ENCODE measurements around the gene WDR12.
"Not testable (repeated sequence)": the region's sequence is repeated elsewhere in the genome, so short reads cannot be mapped to it uniquely, and the experiment has no call there.

The WDR12 gene

GRCh38 chr2:202883987-202884675, 27.3 kb downstream of the WDR12 start:
- DNase-seq (ENCODE audit: low spot score) = no peak

GRCh38 chr2:202881570-202881969, 29.9 kb downstream of the WDR12 start:
- no peak for DNase-seq (ENCODE audit: low spot score)

- no peak for DNase-seq (ENCODE audit: low spot score)
These were observed 33.8 kb downstream of the WDR12 start for GRCh38 chr2:202877699-202878098.

GRCh38 chr2:202871300-202872141, 40.0 kb downstream of the WDR12 start, which contains the start of gene ICA1L:
TSS of gene ICA1L (minus strand) at chr2:202871766. CDS start at chr2:202829009, 42,757 bp downstream.
- peak; percentile 9 for DNase-seq (ENCODE audit: low spot score)

GRCh38 chr2:202870431-202871299, 40.8 kb downstream of the WDR12 start:
- DNase-seq (ENCODE audit: low spot score) = peak; percentile 57

GRCh38 chr2:202861987-202862386, 49.5 kb downstream of the WDR12 start:
- DNase-seq (ENCODE audit: low spot score) = no peak

GRCh38 chr2:202858601-202859000, 52.9 kb downstream of the WDR12 start:
- DNase-seq (ENCODE audit: low spot score) = no peak

- DNase-seq (ENCODE audit: low spot score) = not testable (repeated sequence)
These were observed 62.1 kb downstream of the WDR12 start for GRCh38 chr2:202849343-202849742.

GRCh38 chr2:202848813-202849212, 62.7 kb downstream of the WDR12 start:
- DNase-seq (ENCODE audit: low spot score) = no peak

- no peak for DNase-seq (ENCODE audit: low spot score)
These were observed 63.6 kb downstream of the WDR12 start for GRCh38 chr2:202847693-202848524.

GRCh38 chr2:202844656-202845055, 66.8 kb downstream of the WDR12 start:
- DNase-seq (ENCODE audit: low spot score) = no peak

GRCh38 chr2:202842690-202843089, 68.8 kb downstream of the WDR12 start:
- no peak for DNase-seq (ENCODE audit: low spot score)

GRCh38 chr2:202841090-202841867, 70.2 kb downstream of the WDR12 start:
- no peak for DNase-seq (ENCODE audit: low spot score)

GRCh38 chr2:202831242-202832220, 79.9 kb downstream of the WDR12 start:
- DNase-seq (ENCODE audit: low spot score) = peak; percentile 36

- no peak for DNase-seq (ENCODE audit: low spot score)
These were observed 86.6 kb downstream of the WDR12 start for GRCh38 chr2:202824901-202825300.
